ENCODE measurements around the gene GJC2. TPM values are rescaled to one million over a fixed set of nuclear protein-coding genes. Genes with fewer than 3 reads are reported as not detected.
A peak's percentile ranks its signal among the peaks of the same experiment; 100 is the strongest.

The GJC2 gene
- total and polyA plus RNA-seq, 4 experiments from 2014 or later = 0.61 to 0.80 TPM; not detected in 2

GRCh38 chr1:228165372-228166169, 15.8 kb downstream of the GJC2 start, which contains the start of gene IBA57:
IBA57 (plus strand) TSS chr1:228165804; CDS start chr1:228165817, 13 bp downstream.
- peaks cover 3 to 9% of the 10 kb centered on the region in 2 donors for H3K36me3 Mint-ChIP-seq
- CTCF ChIA-PET (ENCODE audit: partially characterized antibody) = interaction anchor here (0.7 to 5.1 kb wide), 20 partner anchors 9 to 259 kb away, joined by 3 to 66 read pairs (median 5); partner anchors contain the start of genes GUK1 and MRPL55
- intact Hi-C loops (cut with micrococcal nuclease) = loop anchor here (1.0 to 10.0 kb wide), 15 partner anchors 9 to 1223 kb away; partner anchors contain the start of genes ARF1, C1orf35, COQ8A and GUK1

GRCh38 chr1:228166170-228166936, 16.6 kb downstream of the GJC2 start:
- H3K27ac ChIP-seq (ENCODE audit: low read depth, low read length) = peak overlapping the region; percentile 96
- H3K4me3 ChIP-seq (ENCODE audit: low read length in 2 of 2) = peak overlapping the region; percentile 38 to 73
- peaks cover 3 to 10% of the 10 kb centered on the region in 2 donors for H3K36me3 Mint-ChIP-seq
- DNase-seq = peak in 4 of 5 donors; percentile 70 to 85 (median 76)
- peaks cover 38% of the 10 kb centered on the region for H3K4me1 ChIP-seq (ENCODE audit: insufficient read depth, low read length)
- H3K27ac Mint-ChIP-seq = peak overlapping the region; percentile 91 to 98 (median 96)
- peaks cover 0 to 2% (median 0%) of the 10 kb centered on the region in 8 donors for H3K9me3 Mint-ChIP-seq
- H3K9me3 ChIP-seq (ENCODE audit: control insufficient read depth in 1 of 2, low read length in 2 of 2) = no peaks in the 10 kb centered on the region
- no peaks in the 10 kb centered on the region for H3K27me3 Mint-ChIP-seq
- H3K36me3 ChIP-seq (ENCODE audit: insufficient read depth, low read length) = no peaks in the 10 kb centered on the region
- intact Hi-C loops (cut with micrococcal nuclease) = loop anchor here (1.0 to 10.0 kb wide), 9 partner anchors 8 to 1224 kb away; partner anchors contain the start of genes ARF1, COQ8A and MRPL55
- peak overlapping the region; percentile 72 to 98 (median 86) for H3K4me3 Mint-ChIP-seq
- ChIA-PET CTCF (ENCODE audit: partially characterized antibody) (interaction anchor here (1.0 to 5.1 kb wide), 16 partner anchors 8 to 258 kb away, joined by 3 to 66 read pairs (median 5); partner anchors contain the start of genes GUK1 and MRPL55), POLR2A (ENCODE audit: partially characterized antibody) (interaction anchor here (0.8 to 4.9 kb wide), 28 partner anchors 9 to 379 kb away, joined by 3 to 127 read pairs (median 7); partner anchors contain the start of genes ARF1, C1orf35, GUK1 and MRPL55)
- H3K27me3 ChIP-seq (ENCODE audit: insufficient read depth, low read length) = no peaks in the 10 kb centered on the region
- H3K4me1 Mint-ChIP-seq = peaks cover 22 to 70% (median 44%) of the 10 kb centered on the region in 4 donors

More at GRCh38 chr1:228165372-228166169, 15.8 kb downstream of the GJC2 start, which contains the start of gene IBA57:
- no peaks in the 10 kb centered on the region for H3K27me3 Mint-ChIP-seq
- Histone ChIP-seq H3K27ac (ENCODE audit: low read depth, low read length) (peak within 1 kb of the TSS; percentile 96), H3K4me3 (ENCODE audit: low read length in 2 of 2) (peak within 1 kb of the TSS; percentile 73 to 76), H3K4me1 (ENCODE audit: insufficient read depth, low read length) (peaks cover 38% of the 10 kb centered on the region), H3K27me3 (ENCODE audit: insufficient read depth, low read length) (no peaks in the 10 kb centered on the region), H3K9me3 (ENCODE audit: control insufficient read depth in 1 of 2, low read length in 2 of 2) (no peaks in the 10 kb centered on the region), H3K36me3 (ENCODE audit: insufficient read depth, low read length) (no peaks in the 10 kb centered on the region)
- peaks cover 22 to 70% (median 44%) of the 10 kb centered on the region in 4 donors for H3K4me1 Mint-ChIP-seq
- H3K9me3 Mint-ChIP-seq = peaks cover 0 to 2% (median 0%) of the 10 kb centered on the region in 8 donors
- POLR2A ChIA-PET (ENCODE audit: partially characterized antibody) = interaction anchor here (0.9 to 4.9 kb wide), 34 partner anchors 9 to 1227 kb away, joined by 3 to 127 read pairs (median 7); partner anchors contain the start of genes ARF1, C1orf35, GUK1 and MRPL55
- peak; percentile 99 to 100 (median 100) for DNase-seq
- peak within 1 kb of the TSS; percentile 90 to 98 (median 92) for H3K4me3 Mint-ChIP-seq
- peak within 1 kb of the TSS; percentile 96 to 99 (median 98) for H3K27ac Mint-ChIP-seq

- Histone ChIP-seq H3K36me3 (ENCODE audit: insufficient read depth, low read length) (no peaks in the 10 kb centered on the region), H3K27me3 (ENCODE audit: insufficient read depth, low read length) (no peaks in the 10 kb centered on the region), H3K4me1 (ENCODE audit: insufficient read depth, low read length) (peaks cover 23% of the 10 kb centered on the region), H3K4me3 (ENCODE audit: low read length in 2 of 2) (no peak overlapping the region), H3K27ac (ENCODE audit: low read depth, low read length) (no peak overlapping the region), H3K9me3 (ENCODE audit: control insufficient read depth in 1 of 2, low read length in 2 of 2) (no peaks in the 10 kb centered on the region)
- no peak for DNase-seq
- Mint-ChIP-seq H3K4me1 (peaks cover 25 to 66% (median 43%) of the 10 kb centered on the region in 4 donors), H3K9me3 (peaks cover 0 to 2% (median 0%) of the 10 kb centered on the region in 8 donors), H3K4me3 (peak overlapping the region in 3 of 8 donors; percentile 8 to 57 (median 21)), H3K27ac (peak overlapping the region in 6 of 7 donors; percentile 29 to 96 (median 82)), H3K36me3 (peaks cover 3 to 10% of the 10 kb centered on the region in 2 donors), H3K27me3 (no peaks in the 10 kb centered on the region)
- ChIA-PET POLR2A (ENCODE audit: partially characterized antibody) (interaction anchor here (0.7 to 4.9 kb wide), 3 partner anchors 27 to 87 kb away, joined by 3 to 127 read pairs (median 4); partner anchors contain the start of gene GUK1), CTCF (ENCODE audit: partially characterized antibody) (interaction anchor here (0.6 to 3.7 kb wide), 3 partner anchors 12 to 310 kb away, joined by 3 to 20 read pairs (median 11); no protein-coding TSS in a partner anchor)
- intact Hi-C loops (cut with micrococcal nuclease) = loop anchor here (5.0 to 10.0 kb wide), 3 partner anchors 381 to 1226 kb away; partner anchors contain the start of gene COQ8A
Measured at GRCh38 chr1:228168563-228169270, 19.0 kb downstream of the GJC2 start.

GRCh38 chr1:228169345-228169744, 19.6 kb downstream of the GJC2 start:
- POLR2A ChIA-PET (ENCODE audit: partially characterized antibody) = no interaction called here
- peaks cover 23 to 60% (median 38%) of the 10 kb centered on the region in 4 donors for H3K4me1 Mint-ChIP-seq

GRCh38 chr1:228170666-228171065, 20.9 kb downstream of the GJC2 start:
- H3K36me3 ChIP-seq (ENCODE audit: insufficient read depth, low read length) = peaks cover 2% of the 10 kb centered on the region
- ChIA-PET CTCF (ENCODE audit: partially characterized antibody) (interaction anchor here (1.5 to 3.2 kb wide), 2 partner anchors 10 to 288 kb away, joined by 4 to 11 read pairs; no protein-coding TSS in a partner anchor), POLR2A (ENCODE audit: partially characterized antibody) (no interaction called here)
- Mint-ChIP-seq H3K27ac (peak overlapping the region in 1 of 7 donors; percentile 96), H3K4me3 (no peak overlapping the region), H3K36me3 (peaks cover 3 to 11% of the 10 kb centered on the region in 2 donors), H3K4me1 (peaks cover 21 to 47% (median 31%) of the 10 kb centered on the region in 4 donors), H3K9me3 (peaks cover 0 to 2% (median 0%) of the 10 kb centered on the region in 8 donors), H3K27me3 (no peaks in the 10 kb centered on the region)
- no peak overlapping the region for H3K4me3 ChIP-seq (ENCODE audit: low read length in 2 of 2)
- intact Hi-C loops (cut with micrococcal nuclease) = no loop called here
- H3K4me1 ChIP-seq (ENCODE audit: insufficient read depth, low read length) = peaks cover 14% of the 10 kb centered on the region
- H3K27me3 ChIP-seq (ENCODE audit: insufficient read depth, low read length) = no peaks in the 10 kb centered on the region
- no peak overlapping the region for H3K27ac ChIP-seq (ENCODE audit: low read depth, low read length)
- DNase-seq = no peak
- H3K9me3 ChIP-seq (ENCODE audit: control insufficient read depth in 1 of 2, low read length in 2 of 2) = no peaks in the 10 kb centered on the region

More at GRCh38 chr1:228169345-228169744, 19.6 kb downstream of the GJC2 start:
- H3K4me3 Mint-ChIP-seq = no peak overlapping the region
- H3K4me1 ChIP-seq (ENCODE audit: insufficient read depth, low read length) = peaks cover 19% of the 10 kb centered on the region
- DNase-seq = no peak
- intact Hi-C loops (cut with micrococcal nuclease) = loop anchor here (5.0 to 10.0 kb wide), 3 partner anchors 382 to 1227 kb away; partner anchors contain the start of gene COQ8A
- H3K4me3 ChIP-seq (ENCODE audit: low read length in 2 of 2) = no peak overlapping the region
- no peak overlapping the region for H3K27ac ChIP-seq (ENCODE audit: low read depth, low read length)
- peaks cover 3 to 10% of the 10 kb centered on the region in 2 donors for H3K36me3 Mint-ChIP-seq
- peak overlapping the region in 6 of 7 donors; percentile 20 to 96 (median 73) for H3K27ac Mint-ChIP-seq
- no peaks in the 10 kb centered on the region for H3K36me3 ChIP-seq (ENCODE audit: insufficient read depth, low read length)
- no peaks in the 10 kb centered on the region for H3K27me3 Mint-ChIP-seq
- H3K9me3 Mint-ChIP-seq = peaks cover 0 to 2% (median 0%) of the 10 kb centered on the region in 8 donors
- H3K27me3 ChIP-seq (ENCODE audit: insufficient read depth, low read length) = no peaks in the 10 kb centered on the region
- CTCF ChIA-PET (ENCODE audit: partially characterized antibody) = interaction anchor here (3.2 kb wide), 1 partner anchor 11 kb away, joined by 11 read pairs; no protein-coding TSS in a partner anchor
- H3K9me3 ChIP-seq (ENCODE audit: control insufficient read depth in 1 of 2, low read length in 2 of 2) = no peaks in the 10 kb centered on the region

All from CD4-positive, alpha-beta memory T cell (primary cell).